Measurements from ENCODE around the gene TAF11L11.
"Not testable (repeated sequence)": the region's sequence is repeated elsewhere in the genome, so short reads cannot be mapped to it uniquely, and the experiment has no call there.

The TAF11L11 gene

DNA sequence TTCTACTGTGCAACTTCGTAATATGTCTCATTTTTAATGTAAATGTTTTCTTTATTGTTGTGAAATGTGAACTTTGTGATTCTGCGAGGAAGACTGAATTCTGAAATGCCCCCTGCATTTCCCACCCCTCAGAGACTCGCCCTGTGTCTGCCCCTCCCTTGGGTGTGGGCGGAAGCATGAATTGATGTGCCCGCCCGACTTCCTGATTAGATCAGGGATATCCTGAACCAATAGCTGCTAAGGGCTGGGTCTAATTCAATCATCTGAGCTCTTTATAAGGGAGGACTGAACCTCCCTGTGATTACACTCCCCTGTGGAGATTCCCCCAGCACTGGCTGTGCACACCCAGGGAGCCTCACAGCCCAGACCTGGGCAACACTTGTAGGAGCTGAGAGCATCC lies at the start of gene TAF11L11:
TAF11L11 (plus strand) TSS at position 304 of the 400 bp plus-strand sequence.
- DNase-seq, result not testable (repeated sequence)

DNA sequence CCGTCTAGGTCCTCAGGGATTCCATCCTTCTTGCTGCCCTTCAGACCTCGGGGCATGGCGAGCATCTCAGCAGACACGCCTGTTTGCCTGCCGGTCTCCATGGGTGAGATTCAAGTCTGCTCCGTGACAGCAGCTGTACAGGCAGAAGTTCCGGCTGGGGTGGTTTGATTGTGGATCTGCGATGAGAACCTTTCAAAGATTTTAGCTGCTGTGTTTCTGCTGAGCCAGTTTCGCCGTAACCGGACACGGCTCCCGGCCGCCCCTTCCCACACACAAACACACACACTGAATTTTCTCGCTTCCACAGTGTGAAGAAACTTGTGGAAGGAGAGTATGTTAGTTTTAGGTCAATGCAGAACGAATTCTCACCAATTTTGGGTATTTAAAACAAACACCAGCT lies 18.3 kb upstream of the TAF11L11 start, which contains the start of gene TAF11L7:
TAF11L7 (minus strand) TSS at position 101 of the 400 bp plus-strand sequence.
- not testable (repeated sequence) for DNase-seq

DNA sequence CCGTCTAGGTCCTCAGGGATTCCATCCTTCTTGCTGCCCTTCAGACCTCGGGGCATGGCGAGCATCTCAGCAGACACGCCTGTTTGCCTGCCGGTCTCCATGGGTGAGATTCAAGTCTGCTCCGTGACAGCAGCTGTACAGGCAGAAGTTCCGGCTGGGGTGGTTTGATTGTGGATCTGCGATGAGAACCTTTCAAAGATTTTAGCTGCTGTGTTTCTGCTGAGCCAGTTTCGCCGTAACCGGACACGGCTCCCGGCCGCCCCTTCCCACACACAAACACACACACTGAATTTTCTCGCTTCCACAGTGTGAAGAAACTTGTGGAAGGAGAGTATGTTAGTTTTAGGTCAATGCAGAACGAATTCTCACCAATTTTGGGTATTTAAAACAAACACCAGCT lies 13.1 kb upstream of the TAF11L11 start, which contains the start of gene TAF11L8:
TAF11L8 (minus strand) TSS at position 101 of the 400 bp plus-strand sequence.
- DNase-seq, result not testable (repeated sequence)

DNA sequence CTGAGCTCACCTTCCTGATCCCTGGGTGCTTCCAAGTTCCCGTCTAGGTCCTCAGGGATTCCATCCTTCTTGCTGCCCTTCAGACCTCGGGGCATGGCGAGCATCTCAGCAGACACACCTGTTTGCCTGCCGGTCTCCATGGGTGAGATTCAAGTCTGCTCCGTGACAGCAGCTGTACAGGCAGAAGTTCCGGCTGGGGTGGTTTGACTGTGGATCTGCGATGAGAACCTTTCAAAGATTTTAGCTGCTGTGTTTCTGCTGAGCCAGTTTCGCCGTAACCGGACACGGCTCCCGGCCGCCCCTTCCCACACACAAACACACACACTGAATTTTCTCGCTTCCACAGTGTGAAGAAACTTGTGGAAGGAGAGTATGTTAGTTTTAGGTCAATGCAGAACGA lies 9.7 kb upstream of the TAF11L11 start, which contains the start of gene TAF11L9:
TAF11L9 (minus strand) TSS at position 140 of the 400 bp plus-strand sequence.
- DNase-seq, result not testable (repeated sequence)

DNA sequence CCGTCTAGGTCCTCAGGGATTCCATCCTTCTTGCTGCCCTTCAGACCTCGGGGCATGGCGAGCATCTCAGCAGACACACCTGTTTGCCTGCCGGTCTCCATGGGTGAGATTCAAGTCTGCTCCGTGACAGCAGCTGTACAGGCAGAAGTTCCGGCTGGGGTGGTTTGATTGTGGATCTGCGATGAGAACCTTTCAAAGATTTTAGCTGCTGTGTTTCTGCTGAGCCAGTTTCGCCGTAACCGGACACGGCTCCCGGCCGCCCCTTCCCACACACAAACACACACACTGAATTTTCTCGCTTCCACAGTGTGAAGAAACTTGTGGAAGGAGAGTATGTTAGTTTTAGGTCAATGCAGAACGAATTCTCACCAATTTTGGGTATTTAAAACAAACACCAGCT lies 6.3 kb upstream of the TAF11L11 start, which contains the start of gene TAF11L10:
TAF11L10 (minus strand) TSS at position 101 of the 400 bp plus-strand sequence.
- DNase-seq, result not testable (repeated sequence)

DNA sequence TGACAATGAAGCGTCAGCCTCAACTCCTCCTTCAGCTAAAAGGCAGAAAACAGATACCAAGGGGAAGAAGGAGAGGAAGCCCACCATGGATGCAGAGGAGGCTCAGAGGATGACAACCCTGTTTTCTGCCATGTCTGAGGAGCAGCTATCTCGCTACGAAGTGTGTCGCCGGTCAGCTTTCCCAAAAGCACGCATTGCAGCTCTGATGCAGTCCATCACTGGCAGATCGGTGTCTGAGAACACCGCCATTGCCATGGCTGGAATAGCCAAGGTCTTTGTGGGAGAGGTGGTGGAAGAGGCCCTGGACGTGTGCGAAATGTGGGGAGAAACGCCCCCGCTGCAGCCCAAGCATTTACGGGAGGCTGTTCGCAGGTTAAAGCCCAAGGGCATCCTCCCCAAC lies 968 bp downstream of the TAF11L11 start:
- DNase-seq, result no peak

DNA sequence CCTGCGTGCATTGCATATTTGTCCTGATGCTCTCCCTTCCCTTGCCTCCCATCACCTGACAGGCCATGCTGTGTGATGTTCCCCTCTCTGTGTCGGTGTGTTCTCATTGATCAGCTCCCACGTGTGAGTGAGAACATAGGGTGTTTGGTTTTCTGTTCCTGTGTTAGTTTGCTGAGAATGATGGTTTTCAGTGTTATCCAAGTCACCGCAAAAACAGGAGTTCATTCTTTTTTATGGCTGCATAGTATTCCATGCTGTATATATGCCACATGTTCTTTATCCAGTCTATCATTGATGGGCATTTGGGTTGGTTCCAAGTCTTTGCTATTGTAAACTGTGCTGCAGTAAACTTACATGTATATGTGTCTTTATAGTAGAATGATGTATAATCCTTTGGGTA lies 3.5 kb downstream of the TAF11L11 start:
- DNase-seq, result not testable (repeated sequence)

DNA sequence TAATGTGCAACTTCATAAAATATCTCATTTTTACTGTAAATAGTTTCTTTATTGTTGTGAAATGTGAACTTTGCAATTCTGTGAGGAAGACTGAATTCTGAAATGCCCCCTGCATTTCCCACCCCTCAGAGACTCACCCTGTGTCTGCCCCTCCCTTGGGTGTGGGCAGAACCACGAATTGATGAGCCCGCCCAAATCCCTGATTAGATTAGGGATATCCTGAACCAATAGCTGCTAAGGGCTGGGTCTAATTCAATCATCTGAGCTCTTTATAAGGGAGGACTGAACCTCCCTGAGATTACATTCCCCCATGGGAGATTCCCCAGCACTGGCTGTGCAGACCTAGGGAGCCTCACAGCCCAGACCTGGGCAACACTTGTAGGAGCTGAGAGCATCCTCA lies 6.1 kb downstream of the TAF11L11 start, which contains the start of gene TAF11L12:
TAF11L12 (plus strand) TSS at position 301 of the 400 bp plus-strand sequence.
- not testable (repeated sequence) for DNase-seq

DNA sequence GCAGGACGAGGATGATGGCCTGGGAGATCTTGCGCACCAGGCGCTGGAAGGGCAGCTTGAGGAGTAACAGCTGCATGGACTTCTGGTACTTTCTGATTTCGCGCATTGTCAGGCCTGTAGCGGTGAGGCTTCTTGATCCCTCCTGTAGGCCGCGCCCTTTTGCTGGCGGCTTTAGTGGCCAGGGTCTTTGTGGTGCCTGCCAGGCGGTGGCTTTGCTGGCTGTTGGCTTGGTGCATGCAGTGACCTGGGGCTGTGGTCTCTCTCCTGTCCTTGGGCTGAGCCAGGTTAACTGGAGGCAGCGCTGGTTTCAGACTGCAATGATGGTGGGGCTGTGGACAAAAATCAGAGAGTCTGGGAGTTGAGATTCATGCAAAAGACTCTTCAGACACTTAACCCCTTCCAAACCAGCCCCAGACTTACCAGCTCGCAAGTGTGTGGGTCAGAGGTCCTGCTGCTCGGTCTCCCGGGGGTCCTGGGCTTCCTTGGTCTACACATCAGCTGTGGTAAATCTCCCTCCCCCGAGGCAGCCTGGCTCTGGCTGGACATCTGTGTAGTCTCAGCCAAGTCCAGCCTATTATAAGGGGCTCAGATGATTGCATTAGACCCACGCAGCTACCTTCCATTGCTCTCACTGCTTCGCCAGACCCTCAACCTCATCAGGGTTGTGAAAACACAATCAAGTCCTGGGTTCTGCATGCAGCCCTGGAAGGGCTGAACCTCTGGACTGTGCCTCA lies 11.1 kb downstream of the TAF11L11 start:
- no peak for DNase-seq

DNA sequence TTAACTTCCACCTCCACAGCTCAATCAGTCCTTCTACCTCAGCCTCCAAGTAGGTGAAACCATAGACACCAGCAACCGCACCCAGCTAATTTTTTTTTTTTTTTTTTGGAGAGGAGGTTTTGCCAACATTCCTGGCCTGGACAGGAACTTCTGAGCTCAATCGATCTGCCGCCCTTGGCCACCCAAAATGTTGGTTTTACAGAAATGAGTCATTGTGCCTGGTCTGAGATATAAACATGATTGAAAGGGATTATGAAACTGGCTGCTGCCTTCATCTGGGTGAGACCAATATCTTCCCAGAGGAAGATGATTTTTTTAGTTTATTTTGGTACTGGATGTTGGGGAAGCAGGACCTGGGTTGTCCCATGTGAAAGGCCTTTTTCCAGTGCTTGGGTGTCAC lies 15.4 kb downstream of the TAF11L11 start:
- no peak for DNase-seq

DNA sequence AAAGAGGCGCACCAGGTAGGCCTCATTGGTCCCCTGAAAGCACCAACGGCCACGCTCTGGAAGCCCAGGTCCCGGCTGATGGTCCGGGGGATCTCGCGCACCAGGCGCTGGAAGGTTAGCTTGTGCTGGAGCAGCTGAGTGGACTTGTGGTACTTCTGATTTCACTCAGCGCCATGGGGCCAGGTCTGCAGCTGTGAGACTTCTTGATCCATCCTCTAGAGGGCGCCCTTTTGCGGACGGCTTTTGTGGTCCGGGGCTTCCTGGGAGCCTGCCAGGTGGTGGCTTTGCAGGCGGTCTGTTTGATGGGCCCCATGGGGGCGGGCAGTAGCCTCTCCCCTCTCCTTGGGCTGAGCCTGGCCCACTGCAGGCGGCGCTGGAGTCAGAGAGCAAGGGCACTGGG lies 16.6 kb downstream of the TAF11L11 start:
- DNase-seq, result no peak

DNA sequence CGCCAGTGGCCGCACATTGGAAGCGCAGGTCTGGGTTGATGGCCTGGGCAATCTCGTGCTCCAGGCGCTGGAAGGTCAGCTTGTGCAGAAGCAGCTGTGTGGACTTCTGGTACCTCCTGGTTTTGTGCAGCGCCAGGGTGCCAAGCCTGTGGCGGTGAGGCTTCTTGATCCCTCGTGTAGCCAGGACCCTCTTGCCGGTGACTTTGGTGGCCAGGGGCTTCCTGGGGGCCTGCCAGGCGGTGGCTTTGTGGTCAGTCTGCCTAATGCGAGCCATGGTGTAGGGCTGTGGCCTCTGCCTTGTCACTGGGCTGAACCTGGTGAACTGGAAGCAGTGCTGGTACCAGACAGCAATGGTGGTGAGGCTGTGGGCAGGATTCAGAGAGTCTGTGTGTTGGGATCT lies 21.7 kb downstream of the TAF11L11 start:
- DNase-seq, result no peak

DNA sequence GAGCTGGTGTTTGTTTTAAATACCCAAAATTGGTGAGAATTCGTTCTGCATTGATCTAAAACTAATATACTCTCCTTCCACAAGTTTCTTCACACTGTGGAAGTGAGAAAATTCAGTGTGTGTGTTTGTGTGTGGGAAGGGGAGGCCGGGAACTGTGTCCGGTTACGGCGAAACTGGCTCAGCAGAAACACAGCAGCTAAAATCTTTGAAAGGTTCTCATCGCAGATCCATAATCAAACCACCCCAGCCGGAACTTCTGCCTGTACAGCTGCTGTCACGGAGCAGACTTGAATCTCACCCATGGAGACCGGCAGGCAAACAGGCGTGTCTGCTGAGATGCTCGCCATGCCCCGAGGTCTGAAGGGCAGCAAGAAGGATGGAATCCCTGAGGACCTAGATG lies 27.8 kb downstream of the TAF11L11 start, which contains the start of gene TAF11L13:
TAF11L13 (plus strand) TSS at position 301 of the 400 bp plus-strand sequence.
- DNase-seq, result not testable (repeated sequence)

DNA sequence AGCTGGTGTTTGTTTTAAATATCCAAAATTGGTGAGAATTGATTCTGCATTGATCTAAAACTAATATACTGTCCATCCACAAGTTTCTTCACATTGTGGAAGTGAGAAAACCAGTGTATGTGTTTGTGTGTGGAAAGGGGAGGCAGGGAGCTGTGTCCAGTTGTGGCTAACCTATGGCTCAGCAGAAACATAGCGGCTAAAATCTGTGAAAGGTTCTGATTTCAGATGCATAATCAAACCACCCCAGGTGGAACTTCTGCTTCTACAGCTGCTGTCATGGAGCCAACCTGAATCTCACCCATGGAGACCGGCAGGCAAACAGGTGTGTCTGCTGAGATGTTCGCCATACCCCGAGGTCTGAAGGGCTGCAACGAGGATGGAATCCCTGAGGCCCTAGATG lies 30.2 kb downstream of the TAF11L11 start, which contains the start of gene TAF11L14:
TAF11L14 (plus strand) TSS at position 301 of the 400 bp plus-strand sequence.
- DNase-seq, result no peak

DNA sequence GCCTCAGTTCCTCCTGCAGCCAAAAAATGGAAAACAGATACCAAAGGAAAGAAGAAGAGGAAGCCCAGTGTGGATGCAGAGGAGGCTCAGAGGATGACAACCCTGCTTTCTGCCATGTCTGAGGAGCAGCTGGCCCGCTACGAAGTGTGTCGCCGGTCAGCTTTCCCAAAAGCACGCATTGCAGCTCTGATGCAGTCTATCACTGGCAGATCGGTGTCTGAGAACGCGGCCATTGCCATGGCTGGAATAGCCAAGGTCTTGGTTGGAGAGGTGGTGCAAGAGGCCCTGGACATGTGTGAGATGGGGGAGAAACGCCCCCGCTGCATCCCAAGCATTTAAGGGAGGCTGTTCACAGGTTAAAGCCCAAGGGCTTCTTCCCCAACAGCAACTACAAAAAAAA lies 45.2 kb downstream of the TAF11L11 start:
- DNase-seq, result not testable (repeated sequence)

DNA sequence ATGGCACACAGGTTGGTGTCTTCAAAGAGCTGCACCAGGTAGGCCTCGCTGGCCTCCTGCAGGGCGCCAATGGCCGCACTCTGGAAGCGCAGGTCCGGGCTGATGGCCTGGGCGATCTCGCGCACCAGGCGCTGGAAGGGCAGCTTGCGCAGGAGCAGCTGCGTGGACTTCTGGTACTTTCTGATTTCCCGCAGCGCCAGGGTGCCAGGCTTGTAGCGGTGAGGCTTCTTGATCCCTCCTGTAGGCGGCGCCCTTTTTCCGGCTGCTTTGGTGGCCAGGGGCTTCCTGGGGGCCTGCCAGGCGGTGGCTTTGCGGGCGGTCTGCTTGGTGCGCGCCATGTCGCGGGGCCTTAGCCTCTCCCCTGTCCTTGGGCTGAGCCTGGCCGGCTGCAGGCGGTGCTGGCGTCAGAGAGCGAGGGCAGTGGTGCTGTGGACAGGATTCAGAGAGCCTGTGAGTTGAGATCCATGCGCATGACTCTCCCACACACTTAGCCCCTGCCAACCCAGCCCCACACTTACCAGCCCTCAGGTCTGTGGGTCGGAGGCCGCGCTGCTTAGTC lies 51.3 kb downstream of the TAF11L11 start:
- DNase-seq, result not testable (repeated sequence)
